ENCODE measurements around the gene KMT2E.

The KMT2E gene

DNA sequence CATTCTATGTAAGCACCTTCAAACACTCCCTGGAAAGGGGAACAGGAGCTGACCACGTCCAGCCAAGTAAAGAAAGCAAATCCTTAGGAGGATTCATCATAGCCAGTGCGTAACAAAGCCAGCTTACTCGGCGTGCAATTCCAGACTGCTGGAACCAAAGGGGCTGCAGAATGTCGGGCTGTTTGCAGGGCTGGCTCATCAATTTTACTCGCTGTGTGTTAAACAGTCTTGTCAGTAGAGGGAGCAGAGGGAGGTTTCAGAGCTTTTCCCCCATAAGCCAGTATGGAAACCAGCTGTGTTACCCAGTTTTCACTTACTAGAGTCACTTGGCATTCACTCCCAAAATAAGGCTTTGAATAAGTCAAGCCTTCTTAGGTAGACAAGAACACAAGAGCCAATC, 127.1 kb downstream of the KMT2E start:
- peak; percentile 42 for DNase-seq (ENCODE audit: low read depth, low spot score)
- no peak overlapping the region for H3K4me3 ChIP-seq (ENCODE audit: low read length)

DNA sequence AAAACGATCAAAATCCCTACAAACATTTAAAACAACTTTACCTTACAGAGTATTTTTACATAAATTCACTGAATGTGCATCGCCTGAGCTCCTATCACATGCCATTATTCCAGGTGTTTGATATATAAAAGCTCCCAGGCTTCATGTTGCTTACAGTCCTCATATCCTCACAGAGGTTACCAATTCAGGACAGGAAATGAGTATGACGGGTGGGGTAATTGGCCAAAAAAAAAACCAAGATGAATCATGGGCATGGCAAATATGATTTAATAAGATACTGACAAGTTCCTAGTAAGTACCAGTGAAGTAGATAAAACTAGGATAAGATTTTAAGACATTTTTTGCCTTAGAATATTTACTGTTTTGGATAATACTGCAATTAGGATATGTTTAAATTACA, 135.8 kb downstream of the KMT2E start:
- DNase-seq (ENCODE audit: low read depth, low spot score) = no peak

DNA sequence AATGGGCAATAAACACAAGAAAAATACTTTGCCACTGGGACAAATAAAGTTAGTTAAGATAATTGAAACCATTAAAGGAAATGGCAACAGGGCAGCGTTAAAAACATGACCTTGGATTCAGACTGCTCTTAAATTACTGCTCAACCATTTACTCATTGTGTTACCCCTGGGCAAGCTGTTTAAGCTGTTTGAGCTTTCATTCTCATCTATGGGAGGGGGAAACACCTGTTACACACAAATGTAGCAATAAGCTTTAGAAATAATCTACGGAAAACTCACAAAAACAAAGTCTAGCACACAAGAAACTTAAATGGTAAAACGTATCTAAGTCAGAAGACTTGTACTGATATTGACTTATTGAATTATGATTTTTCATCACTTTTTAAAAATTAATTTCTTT, 137.1 kb downstream of the KMT2E start:
- H3K4me3 ChIP-seq (ENCODE audit: low read length) = no peak overlapping the region
- DNase-seq (ENCODE audit: low read depth, low spot score) = no peak

More for the DNA sequence above, 135.8 kb downstream of the KMT2E start:
- no peak overlapping the region for H3K4me3 ChIP-seq (ENCODE audit: low read length)

DNA sequence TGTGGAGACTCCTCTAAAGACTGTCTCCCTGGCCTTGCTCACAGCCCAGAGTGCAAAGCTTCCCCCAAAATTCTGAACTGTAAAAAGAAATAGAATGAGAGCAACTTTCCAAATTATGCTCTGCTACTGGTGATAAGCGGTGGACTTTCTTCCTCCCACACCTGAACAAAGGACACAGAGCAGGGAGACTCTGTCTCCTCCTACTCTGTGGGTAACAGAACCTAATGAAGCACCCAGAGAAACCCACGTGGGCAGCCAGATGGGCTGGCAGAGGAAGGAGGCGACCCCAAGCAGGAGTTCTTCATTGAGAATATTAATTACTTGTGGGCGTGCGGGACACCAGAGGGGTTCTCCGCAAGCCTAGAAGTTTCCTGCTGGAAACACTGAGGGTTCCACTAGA, 139.5 kb downstream of the KMT2E start:
- DNase-seq (ENCODE audit: low read depth, low spot score) = no peak
- no peak overlapping the region for H3K4me3 ChIP-seq (ENCODE audit: low read length)

DNA sequence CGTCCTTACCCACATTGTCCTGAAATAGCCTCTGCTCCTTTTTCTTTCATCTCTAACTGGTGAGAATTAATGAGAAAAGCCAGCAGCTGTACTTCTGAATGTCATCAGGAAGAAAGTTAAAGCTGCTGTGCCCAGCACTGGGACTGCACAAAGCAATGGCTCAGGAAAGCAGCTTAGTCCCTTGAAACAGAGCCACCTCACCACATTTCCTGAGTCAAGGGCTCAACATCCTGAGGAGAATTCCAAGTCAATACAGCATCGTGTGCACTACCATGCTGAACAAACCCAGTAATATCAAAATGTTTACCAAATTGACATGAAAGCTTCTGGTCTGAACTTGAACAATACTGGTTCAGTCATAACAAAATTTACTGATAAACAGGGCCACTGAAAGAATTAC, 140.1 kb downstream of the KMT2E start:
- no peak for DNase-seq (ENCODE audit: low read depth, low spot score)
- no peak overlapping the region for H3K4me3 ChIP-seq (ENCODE audit: low read length)

DNA sequence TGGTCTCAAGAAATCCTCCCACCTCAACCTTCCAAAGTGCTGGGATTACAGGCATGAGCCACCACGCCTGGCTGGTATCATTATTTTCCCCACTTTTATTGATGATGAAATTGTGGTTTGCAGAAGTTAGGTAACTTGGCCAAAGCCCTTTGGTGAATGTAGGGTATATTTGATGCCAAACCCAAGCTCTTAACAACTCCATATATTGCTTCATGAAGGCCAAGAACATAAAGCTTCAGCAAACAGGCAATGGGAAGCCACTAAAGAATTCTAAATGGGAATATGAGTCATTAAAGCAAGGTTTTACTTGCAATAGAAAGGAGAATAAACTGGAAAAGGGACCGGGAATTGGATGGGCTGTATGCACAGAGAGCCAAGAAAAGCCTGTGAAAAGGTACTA, 142.7 kb downstream of the KMT2E start:
- H3K4me3 ChIP-seq (ENCODE audit: low read length) = no peak overlapping the region
- no peak for DNase-seq (ENCODE audit: low read depth, low spot score)

DNA sequence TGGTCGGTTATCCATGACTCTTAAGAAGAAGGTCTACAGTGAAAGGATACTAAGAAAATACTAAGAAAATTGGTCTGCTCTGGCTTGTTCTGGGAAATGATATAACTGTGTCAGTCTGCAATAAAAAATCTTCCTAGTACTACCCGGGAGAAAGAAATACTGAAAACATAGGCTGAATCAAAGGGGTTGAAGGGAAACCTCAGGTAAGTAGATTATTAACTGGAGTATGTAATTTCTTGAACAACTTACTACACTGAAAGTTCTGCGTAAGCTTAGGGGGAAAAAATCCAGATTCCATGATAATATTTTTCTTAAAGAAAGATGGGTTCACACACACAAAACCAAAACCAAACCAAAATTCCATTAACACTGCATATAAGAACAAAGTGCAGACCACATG, 143.3 kb downstream of the KMT2E start:
- no peak overlapping the region for H3K4me3 ChIP-seq (ENCODE audit: low read length)
- DNase-seq (ENCODE audit: low read depth, low spot score) = no peak

DNA sequence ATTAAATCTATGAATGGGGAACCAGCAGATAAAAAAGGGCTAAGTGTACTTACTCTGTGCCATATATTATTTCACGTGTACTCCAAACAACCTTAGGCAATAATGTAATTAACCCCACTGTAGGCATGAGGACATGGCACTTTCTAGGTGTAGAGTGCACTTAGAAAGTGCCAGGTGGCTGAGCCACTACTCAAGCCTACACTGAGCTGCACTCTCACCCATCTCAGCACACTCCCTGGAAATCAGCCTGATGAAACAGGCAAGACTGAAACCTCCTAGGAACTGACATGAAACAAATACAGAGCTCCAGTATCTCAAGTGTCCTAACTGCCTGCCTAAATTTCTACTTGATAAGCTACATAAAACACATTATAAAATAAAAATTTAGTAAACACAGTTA, 147.4 kb downstream of the KMT2E start:
- no peak overlapping the region for H3K4me3 ChIP-seq (ENCODE audit: low read length)
- DNase-seq (ENCODE audit: low read depth, low spot score) = no peak

Measured in Jurkat, Clone E6-1 (cell line).